ENCODE measurements around the gene AGL. TPM values are rescaled to one million over a fixed set of nuclear protein-coding genes. Genes with fewer than 3 reads are reported as not detected.

AGL gene
- total and polyA plus RNA-seq, 2 of the 4 experiments (the other 2 are of a cell fraction): 2.4 to 7.0 TPM

DNA sequence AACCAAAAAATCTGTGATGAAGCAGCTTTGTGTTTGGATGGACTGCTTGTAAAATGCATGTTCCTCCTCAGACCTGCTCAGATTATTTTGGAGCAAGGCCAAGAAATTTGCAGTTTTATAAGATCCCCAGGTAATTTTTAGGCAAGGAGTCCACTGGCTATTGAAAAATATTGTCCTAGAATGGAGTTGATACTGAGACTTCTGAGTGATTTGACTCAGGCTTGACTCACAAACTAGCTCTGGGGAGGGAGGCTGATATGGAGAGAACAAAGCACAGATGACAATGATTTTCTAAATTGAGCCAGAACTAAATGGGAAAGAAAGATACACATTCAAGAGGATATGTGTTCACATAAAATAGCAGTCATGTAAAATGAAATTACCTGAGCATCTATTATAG is 36.7 kb downstream of the AGL start:
- no peak overlapping the region for H3K14ac ChIP-seq (replicated peaks; ENCODE audit: low read depth, low read length)
- intact Hi-C loops (cut with micrococcal nuclease) (no loop called here), in situ Hi-C loops (cut with MboI; ENCODE audit: low sequenced_read_pairs) (no loop called here), dilution Hi-C loops (cut with HindIII; ENCODE audit: low sequenced_read_pairs, unreplicated experiment) (no loop called here)
- peaks cover 6% of the 10 kb centered on the region for H3K36me3 ChIP-seq (ENCODE audit: control insufficient read depth, insufficient read depth, low read length)
- no peaks in the 10 kb centered on the region for H3K79me1 ChIP-seq (ENCODE audit: low read depth in 1 of 2, low read length in 2 of 2)
- H3K4me2 ChIP-seq (ENCODE audit: low read depth, low read length): peak overlapping the region; percentile 2; the same call in 1 of the 2 replicates
- H3K4me1 ChIP-seq (ENCODE audit: control insufficient read depth, insufficient read depth, low read length): no peaks in the 10 kb centered on the region
- H2AK9ac ChIP-seq (replicated peaks; ENCODE audit: low read depth, low read length, poor library complexity): no peak overlapping the region
- no peak overlapping the region for H4K5ac ChIP-seq (ENCODE audit: low read depth, low read length)
- no peaks in the 10 kb centered on the region for H3K9me1 ChIP-seq (ENCODE audit: insufficient read depth, low read length)
- H3K9ac ChIP-seq (ENCODE audit: low read depth, low read length): no peak overlapping the region
- no peak overlapping the region for H3K4me3 ChIP-seq (ENCODE audit: insufficient read depth, low read depth, low read length)
- no peak overlapping the region for H3K56ac ChIP-seq (ENCODE audit: extremely low read depth, insufficient read depth, low read length)
- H2AK5ac ChIP-seq (ENCODE audit: low read depth, low read length): no peak overlapping the region
- H3K9me3 ChIP-seq (ENCODE audit: control insufficient read depth, insufficient read depth, low read length): no peaks in the 10 kb centered on the region
- H4K91ac ChIP-seq (ENCODE audit: insufficient read depth, low read depth, low read length): no peak overlapping the region
- POLR2A ChIA-PET (ENCODE audit: unreplicated experiment): no interaction called here
- ATAC-seq (ENCODE audit: low read depth): no peak
- H4K20me1 ChIP-seq (ENCODE audit: insufficient read depth, low read length): no peaks in the 10 kb centered on the region
- H2AFZ ChIP-seq (replicated peaks; ENCODE audit: low read length, poor library complexity): no peak overlapping the region
- H2BK20ac ChIP-seq (ENCODE audit: low read depth, low read length): no peak overlapping the region
- no peak overlapping the region for H3K18ac ChIP-seq (ENCODE audit: low read depth, low read length)
- no peaks in the 10 kb centered on the region for H3K27me3 ChIP-seq (ENCODE audit: control insufficient read depth, insufficient read depth, low read length)
- no peak overlapping the region for H4K8ac ChIP-seq (ENCODE audit: low read depth in 2 of 2, low read length in 2 of 2)
- BruUV-seq (replicated peaks): no TSS peak
- CTCF ChIA-PET: interaction anchor here (0.7 kb wide), 1 partner anchor 1366 kb away, joined by 3 read pairs; no protein-coding TSS in a partner anchor
- H2BK15ac ChIP-seq (ENCODE audit: low read depth, low read length): no peak overlapping the region
- no peak overlapping the region for H3K4ac ChIP-seq (ENCODE audit: low read depth, low read length)
- DNase-seq: peak; percentile 42
- H3K27ac ChIP-seq (ENCODE audit: insufficient read depth, low read length): no peak overlapping the region
- TF ChIP-seq MAZ (IDR thresholded peaks at IDR 0.05; ENCODE audit: borderline replicate concordance, low read depth, low read length) (no peak), MXI1 (IDR thresholded peaks at IDR 0.05; ENCODE audit: borderline replicate concordance, low read depth, low read length) (no peak), BHLHE40 (IDR thresholded peaks at IDR 0.05; ENCODE audit: low read depth, low read length) (no peak), MAFK (IDR thresholded peaks at IDR 0.05; ENCODE audit: low read depth, low read length) (no peak), RAD21 (IDR thresholded peaks at IDR 0.05; ENCODE audit: low read length) (no peak), FOS (IDR thresholded peaks at IDR 0.05; ENCODE audit: low read depth, low read length) (no peak), SMC3 (IDR thresholded peaks at IDR 0.05; ENCODE audit: low read depth, low read length) (no peak), POLR2A (IDR thresholded peaks at IDR 0.05; ENCODE audit: low read depth, low read length) (no peak), NFE2L2 (IDR thresholded peaks at IDR 0.05; ENCODE audit: low read depth, low read length) (no peak), CHD1 (IDR thresholded peaks at IDR 0.05; ENCODE audit: low read depth, low read length) (no peak), RCOR1 (IDR thresholded peaks at IDR 0.05; ENCODE audit: insufficient replicate concordance, low read length) (no peak)
- TF ChIP-seq, protein P1, sequence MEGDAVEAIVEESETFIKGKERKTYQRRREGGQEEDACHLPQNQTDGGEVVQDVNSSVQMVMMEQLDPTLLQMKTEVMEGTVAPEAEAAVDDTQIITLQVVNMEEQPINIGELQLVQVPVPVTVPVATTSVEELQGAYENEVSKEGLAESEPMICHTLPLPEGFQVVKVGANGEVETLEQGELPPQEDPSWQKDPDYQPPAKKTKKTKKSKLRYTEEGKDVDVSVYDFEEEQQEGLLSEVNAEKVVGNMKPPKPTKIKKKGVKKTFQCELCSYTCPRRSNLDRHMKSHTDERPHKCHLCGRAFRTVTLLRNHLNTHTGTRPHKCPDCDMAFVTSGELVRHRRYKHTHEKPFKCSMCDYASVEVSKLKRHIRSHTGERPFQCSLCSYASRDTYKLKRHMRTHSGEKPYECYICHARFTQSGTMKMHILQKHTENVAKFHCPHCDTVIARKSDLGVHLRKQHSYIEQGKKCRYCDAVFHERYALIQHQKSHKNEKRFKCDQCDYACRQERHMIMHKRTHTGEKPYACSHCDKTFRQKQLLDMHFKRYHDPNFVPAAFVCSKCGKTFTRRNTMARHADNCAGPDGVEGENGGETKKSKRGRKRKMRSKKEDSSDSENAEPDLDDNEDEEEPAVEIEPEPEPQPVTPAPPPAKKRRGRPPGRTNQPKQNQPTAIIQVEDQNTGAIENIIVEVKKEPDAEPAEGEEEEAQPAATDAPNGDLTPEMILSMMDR (conservative IDR thresholded peaks at IDR 0.05; ENCODE audit: low read depth, low read length): no peak
- TF ChIP-seq, protein P2, sequence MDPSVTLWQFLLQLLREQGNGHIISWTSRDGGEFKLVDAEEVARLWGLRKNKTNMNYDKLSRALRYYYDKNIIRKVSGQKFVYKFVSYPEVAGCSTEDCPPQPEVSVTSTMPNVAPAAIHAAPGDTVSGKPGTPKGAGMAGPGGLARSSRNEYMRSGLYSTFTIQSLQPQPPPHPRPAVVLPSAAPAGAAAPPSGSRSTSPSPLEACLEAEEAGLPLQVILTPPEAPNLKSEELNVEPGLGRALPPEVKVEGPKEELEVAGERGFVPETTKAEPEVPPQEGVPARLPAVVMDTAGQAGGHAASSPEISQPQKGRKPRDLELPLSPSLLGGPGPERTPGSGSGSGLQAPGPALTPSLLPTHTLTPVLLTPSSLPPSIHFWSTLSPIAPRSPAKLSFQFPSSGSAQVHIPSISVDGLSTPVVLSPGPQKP (IDR thresholded peaks at IDR 0.05; ENCODE audit: borderline replicate concordance, low read depth, low read length): no peak
- TF ChIP-seq, protein P3, sequence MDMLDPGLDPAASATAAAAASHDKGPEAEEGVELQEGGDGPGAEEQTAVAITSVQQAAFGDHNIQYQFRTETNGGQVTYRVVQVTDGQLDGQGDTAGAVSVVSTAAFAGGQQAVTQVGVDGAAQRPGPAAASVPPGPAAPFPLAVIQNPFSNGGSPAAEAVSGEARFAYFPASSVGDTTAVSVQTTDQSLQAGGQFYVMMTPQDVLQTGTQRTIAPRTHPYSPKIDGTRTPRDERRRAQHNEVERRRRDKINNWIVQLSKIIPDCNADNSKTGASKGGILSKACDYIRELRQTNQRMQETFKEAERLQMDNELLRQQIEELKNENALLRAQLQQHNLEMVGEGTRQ (IDR thresholded peaks at IDR 0.05; ENCODE audit: low read depth, low read length): no peak
- no peak overlapping the region for H2BK5ac ChIP-seq (ENCODE audit: low read depth, low read length, poor library complexity, severe bottlenecking)
- H2BK120ac ChIP-seq (ENCODE audit: low read depth, low read length): no peak overlapping the region
- no peak overlapping the region for H3K23ac ChIP-seq (ENCODE audit: low read depth, low read length)

Measured in IMR-90 (cell line).